ENCODE results near the gene TENM4.

GRCh38 chr11:78940500-78941225, 500.2 kb downstream of the TENM4 start:
- TF ChIP-seq, protein P1, sequence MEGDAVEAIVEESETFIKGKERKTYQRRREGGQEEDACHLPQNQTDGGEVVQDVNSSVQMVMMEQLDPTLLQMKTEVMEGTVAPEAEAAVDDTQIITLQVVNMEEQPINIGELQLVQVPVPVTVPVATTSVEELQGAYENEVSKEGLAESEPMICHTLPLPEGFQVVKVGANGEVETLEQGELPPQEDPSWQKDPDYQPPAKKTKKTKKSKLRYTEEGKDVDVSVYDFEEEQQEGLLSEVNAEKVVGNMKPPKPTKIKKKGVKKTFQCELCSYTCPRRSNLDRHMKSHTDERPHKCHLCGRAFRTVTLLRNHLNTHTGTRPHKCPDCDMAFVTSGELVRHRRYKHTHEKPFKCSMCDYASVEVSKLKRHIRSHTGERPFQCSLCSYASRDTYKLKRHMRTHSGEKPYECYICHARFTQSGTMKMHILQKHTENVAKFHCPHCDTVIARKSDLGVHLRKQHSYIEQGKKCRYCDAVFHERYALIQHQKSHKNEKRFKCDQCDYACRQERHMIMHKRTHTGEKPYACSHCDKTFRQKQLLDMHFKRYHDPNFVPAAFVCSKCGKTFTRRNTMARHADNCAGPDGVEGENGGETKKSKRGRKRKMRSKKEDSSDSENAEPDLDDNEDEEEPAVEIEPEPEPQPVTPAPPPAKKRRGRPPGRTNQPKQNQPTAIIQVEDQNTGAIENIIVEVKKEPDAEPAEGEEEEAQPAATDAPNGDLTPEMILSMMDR (IDR thresholded peaks at IDR 0.05; ENCODE audit: low read depth, low read length, poor library complexity, severe bottlenecking): no peak
- TF ChIP-seq EZH2phosphoT487 (IDR thresholded peaks at IDR 0.05; ENCODE audit: borderline replicate concordance, low read length): no peak

Data from DOHH2 (cell line).